CD4-positive, alpha-beta T cell treated with Interleukin-4 for 4 hours (primary cell): ENCODE data around the gene KRT34.
"Not testable (repeated sequence)": the region's sequence is repeated elsewhere in the genome, so short reads cannot be mapped to it uniquely, and the experiment has no call there.

ENCODE experiments used
- DNase-seq: peaks from one replicate; pipeline ENCODE4 v3.0.0-alpha.2; 2020

The KRT34 gene

GRCh38 chr17:41403404-41404023 lies 21.4 kb upstream of the KRT34 start:
- DNase-seq, result no peak

DNA sequence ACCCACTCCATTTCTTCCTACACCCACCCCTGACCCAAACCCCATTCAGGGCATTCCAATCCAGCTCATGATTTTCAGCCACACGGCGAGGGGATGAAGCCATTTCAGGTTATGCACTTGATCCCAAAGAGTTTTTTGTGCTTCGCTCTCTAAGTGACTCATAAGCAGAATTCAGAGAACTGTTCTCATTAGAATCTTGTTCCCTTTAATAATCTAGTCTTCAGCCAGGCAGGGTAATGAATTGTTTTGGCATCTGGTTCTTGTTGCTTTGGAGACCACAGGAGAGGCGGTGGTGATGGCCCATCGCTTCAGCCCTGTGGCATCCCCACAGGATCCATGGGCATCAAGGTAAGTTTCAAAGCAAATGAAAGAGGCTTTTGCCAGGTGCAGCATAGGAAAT lies 20.1 kb upstream of the KRT34 start:
- no peak for DNase-seq

DNA sequence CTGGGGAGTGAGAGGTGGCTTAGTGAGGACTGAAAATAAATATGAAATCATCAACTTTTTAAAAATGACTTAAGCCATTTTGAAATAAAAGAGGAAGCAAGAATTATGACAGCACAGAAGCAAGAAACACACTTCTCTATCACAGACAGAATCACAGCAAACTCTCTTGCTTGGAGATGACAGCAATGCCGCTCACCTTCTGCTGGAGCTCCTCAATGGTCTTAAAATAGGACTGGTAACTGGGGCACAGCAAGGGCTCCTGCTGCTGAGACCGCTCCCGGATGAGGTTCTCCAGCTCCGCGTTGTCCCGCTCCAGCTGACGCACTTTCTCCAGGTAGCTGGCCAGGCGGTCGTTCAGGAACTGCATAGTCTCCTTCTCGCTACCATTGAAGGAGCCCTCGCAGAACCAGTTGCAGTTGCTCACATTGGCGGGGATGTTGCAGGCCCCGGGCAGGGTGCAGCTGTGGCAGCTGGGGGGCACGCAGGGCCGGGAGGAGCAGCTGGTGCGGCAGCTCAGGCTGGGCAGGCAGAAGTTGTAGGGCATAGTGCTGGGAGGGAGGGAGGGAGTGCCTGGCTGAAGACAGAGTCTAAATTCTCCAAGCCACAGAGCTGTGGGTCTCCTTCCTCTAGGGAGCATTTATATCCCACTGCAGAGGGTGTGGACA lies 15.0 kb upstream of the KRT34 start, which contains the start of gene KRT31:
Gene KRT31 (minus strand): TSS at position 613 of the 665 bp plus-strand sequence. CDS start 69 bp downstream, at position 544.
- DNase-seq, result no peak

DNA sequence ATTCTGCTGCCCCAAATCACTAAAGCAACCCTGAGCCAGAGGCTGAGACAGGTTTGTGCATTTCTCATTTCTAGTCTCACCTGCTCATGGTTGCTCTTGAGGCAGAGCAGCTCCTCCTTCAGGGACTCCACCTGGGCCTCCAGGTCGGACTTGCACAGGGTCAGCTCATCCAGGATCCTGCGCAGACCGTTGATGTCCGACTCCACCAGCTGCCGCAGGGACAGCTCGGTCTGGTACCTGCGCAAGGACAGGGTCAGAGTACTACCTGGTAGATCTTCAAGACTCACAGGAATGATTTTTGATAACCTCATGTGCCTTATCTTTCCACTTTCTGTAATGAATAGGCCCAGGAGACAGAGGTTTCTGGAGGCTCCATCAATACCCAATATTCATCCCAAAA lies 14.2 kb upstream of the KRT34 start:
- no peak for DNase-seq

DNA sequence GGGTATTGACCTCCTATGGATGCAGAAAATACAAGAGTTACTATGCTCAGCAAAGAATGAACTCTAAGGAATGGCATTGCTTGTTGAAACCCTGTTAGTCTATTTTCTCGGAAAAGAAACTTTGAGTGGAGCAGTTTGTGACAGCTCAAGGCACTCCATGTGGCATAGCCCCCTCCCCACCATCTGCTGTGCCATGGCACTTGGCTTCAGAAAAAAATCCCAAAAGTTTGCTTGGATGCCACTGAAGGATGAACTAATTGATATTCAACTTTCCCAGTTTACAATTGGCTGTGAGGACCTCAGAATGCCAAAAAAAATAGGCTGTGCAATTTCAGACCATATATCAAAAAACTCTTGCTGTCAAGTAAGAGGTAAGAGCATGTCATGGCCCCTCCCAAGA lies 13.5 kb upstream of the KRT34 start:
- DNase-seq, result no peak

DNA sequence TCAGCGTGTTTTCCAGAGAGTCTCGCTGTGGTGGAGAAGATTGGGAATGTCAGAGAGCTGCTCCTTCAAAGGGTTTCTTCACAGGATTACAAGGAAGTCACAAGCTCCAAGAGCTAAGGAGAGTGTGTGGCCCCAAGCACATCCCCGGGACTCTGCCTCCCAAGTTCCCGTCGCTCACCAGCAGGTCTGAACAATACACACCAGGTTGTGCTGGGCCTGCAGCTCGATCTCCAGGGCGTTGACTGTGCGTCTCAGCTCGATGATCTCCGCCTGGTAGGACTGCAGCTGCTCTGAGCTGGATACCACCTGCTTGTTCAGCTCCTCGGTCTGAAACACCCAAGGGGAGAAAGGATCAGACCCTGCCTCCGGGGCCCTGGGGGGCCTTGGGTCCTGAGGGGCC lies 12.9 kb upstream of the KRT34 start:
- DNase-seq, result not testable (repeated sequence)

DNA sequence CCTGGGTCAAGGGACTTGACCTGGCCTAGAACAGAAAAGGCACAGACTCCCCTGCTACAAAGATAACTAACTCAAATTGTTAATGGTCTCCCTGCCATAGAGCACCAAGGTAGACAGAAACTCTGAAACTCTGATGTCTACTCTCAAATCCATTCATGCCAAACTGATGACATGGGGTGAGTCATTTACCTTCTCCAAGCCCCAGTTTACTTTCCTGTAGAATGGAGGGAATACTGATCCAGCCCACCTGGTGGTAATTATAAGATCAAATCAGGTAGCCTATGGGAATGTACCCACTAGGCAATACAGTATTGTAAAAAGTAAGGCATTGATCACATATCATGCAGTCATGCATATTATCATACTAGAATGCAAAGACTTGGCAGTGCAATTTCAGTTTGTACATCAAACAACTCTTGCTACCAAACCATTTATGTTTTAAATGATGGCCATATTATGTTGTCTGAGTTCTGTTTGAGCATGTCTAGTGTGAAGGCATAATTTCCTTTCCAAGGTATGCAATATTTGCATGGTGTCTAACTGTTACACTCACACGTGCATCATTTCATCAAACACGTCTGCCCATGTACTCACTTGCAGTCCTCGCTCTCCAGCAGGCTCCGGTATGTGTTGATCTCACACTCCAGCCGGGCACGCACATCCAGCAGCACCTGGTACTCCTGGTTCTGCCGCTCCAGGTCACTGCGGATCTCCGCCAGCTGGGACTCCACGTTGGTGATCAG lies 12.3 kb upstream of the KRT34 start:
- no peak for DNase-seq

- DNase-seq, result no peak
Observed at GRCh38 chr17:41393826-41394225, 11.7 kb upstream of the KRT34 start.

- no peak for DNase-seq
Observed at GRCh38 chr17:41393294-41393693, 11.2 kb upstream of the KRT34 start.

GRCh38 chr17:41392278-41392677 lies 10.2 kb upstream of the KRT34 start:
- DNase-seq, result no peak

DNA sequence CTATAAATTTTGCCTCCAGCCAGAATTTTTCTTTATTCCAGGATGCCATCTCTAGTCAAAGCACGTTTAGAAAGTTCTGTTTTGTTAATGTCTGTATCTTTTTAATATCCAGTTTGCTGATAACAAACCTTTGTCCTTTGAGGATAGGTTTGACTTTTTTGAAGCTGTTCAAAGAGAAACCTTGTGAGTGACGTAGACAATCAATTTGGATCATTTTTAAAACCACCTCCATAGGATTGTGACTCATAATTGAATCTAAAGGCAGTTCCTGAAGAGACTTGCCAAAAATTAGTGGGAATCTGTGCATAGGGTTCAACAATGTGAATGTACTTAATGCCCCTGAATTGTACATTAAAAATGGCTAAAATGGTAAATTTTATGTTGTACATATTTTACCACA lies 9.4 kb upstream of the KRT34 start:
- DNase-seq, result no peak

DNA sequence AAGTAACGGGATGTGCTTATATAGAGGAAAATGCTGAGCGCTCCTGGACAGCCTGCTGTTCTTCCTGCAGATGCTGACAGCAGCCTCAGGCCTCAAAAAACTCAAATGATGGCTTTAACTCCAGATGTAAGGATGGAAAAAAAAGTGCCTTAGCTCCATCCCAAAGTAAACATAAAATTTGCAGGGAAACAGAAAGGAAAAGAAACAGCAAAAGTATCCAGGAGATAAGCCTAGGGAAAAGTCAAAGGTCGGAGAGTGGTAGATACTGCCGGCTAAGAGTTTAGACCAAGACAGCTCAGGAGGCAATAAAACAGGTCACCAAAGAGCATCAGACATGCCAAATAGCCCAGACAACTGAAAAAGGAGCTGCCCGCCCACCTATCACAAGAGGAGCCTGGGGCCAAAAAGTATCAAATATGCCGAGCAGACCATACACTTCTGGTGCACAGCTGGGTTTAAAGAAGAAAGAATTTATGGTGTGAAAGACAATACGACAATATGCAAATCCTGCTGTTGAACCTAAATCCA lies 8.4 kb upstream of the KRT34 start:
- no peak for DNase-seq

- DNase-seq, result no peak
Observed at GRCh38 chr17:41387670-41388069, 5.6 kb upstream of the KRT34 start.

DNA sequence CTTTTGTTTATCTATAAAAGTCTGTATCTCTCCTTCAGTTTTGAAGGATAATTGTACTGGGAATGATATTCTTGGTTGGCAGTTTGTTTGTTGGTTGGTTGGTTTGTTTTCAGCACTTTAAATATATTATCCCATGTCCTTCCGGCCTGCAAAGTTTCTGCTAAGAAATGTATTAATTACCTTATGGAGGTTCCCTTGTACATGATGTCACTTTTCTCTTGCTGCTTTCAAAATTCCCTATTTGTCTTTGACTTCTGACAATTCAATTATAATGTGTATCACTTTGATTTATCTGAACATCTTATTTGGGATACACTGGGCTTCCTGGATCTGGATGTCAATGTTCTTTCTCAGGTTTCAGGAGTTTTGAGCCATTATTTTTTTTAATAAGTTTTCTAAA lies 4.1 kb upstream of the KRT34 start:
- DNase-seq, result no peak

DNA sequence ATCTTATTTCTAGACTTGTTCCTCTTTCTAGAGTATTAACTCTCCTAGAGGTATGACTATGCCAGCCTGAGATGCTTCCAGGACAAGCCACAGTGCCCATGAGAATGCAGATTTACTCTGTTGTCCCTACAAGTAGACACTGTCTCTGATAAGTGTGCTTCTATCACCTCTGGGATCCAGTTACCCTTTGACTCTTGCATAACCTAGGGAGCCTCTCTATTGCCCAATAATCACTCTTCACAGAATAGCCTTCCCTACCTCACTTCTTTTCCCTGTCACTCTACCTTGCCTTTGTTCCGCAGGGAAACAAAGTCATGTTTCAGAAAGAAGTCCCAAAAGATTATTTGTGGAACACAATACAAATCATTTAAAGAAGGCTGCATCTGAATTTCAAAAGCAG lies 1.6 kb upstream of the KRT34 start:
- no peak for DNase-seq

DNA sequence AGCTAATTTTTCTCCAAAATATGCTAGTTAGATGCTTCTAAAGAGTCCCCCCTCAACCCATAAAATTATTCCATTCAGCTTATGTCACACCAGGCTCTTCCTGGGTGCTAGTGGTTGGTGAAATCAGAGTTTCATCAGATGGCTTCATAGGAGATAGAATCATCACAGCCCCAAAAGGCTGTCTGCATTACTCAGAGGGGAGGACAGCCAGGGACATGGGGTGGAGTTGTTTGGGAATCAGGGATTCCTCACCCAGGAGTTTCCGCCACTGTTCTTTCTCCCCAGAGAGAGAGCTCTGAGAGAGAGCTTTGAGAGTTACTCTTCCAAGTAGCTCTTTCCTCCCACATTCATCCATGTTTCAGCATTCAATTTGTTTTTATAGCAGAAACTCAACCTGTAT lies 288 bp upstream of the KRT34 start:
- DNase-seq, result no peak

- DNase-seq, result not testable (repeated sequence)
Observed at GRCh38 chr17:41380091-41380490, 2.0 kb downstream of the KRT34 start.

- DNase-seq, result no peak
Observed at GRCh38 chr17:41377546-41377945, 4.6 kb downstream of the KRT34 start.

DNA sequence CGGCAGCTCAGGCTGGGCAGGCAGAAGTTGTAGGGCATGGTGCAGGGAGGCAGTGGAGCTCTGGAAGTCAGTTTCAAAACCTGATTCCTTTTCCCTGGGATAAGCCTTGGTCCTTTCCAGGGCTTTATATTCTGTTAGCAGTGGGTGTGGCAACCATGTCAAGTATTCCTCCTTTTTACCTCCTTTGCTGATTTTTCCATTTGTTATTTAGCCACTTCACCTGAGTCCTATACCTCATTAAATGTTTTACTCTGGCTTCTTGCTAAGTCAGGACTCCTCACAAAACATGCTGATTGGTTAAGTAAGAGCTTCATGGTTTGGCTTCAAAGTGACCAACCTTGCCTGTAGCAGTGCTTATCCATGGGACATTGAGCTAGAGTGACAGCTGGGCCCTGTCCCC lies 12.4 kb downstream of the KRT34 start, which contains the start of gene KRT33B:
Gene KRT33B (minus strand): TSS at position 101 of the 400 bp plus-strand sequence. CDS start 63 bp downstream, at position 38.
- no peak for DNase-seq

- DNase-seq, result no peak
Observed at GRCh38 chr17:41369023-41369422, 13.1 kb downstream of the KRT34 start.

DNA sequence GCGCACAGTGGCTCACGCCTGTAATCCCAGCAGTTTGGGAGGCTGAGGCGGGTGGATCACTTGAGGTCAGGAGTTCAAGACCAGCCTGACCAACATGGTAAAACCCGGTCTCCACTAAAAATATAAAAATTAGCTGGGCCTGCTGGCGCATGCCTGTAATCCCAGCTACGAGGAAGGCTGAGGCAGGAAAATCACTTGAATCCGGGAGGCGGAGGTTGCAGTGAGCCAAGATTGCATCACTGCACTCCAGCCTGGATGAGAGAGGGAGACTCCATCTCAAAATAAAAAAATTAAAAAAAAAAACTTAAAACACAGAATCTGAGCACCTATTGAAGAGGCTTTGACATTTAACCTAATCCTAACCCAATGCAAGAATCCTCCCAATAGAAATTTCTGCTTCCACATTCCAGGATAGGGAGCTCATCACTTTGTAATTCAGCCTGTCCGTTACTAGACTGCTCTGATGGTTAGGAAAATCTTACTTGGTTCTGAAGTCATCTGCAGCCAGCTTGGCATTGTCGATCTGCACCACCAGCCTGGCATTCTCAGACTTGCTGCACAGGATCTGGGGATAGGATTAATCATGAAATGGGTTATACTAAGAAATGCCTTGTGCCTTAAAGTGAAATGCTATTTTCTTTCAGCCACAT lies 14.6 kb downstream of the KRT34 start:
- no peak for DNase-seq

DNA sequence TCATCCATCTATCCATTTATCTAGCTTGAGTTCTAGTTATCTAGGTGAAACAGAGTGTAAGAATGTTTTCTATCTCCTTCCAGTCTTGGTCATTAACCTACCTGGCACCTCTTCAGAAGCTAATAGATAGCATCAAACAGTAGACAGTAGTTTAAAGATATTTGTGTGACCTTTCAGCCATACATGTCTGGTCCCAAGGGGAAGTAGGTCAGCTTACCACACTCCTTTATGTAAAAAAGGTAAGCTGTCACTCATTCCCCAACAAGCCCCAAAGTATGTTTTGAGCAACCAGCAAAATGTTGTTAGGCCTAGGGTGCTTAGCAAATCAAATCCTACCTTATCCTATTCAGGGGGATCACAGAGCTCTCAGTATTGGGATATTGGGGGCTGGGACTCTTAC lies 16.0 kb downstream of the KRT34 start:
- DNase-seq, result no peak

GRCh38 chr17:41363881-41364280 lies 18.2 kb downstream of the KRT34 start:
- DNase-seq, result no peak
